Neural progenitor cell (in vitro differentiated cells): ENCODE measurements around the gene TMEM176A. TPM values are rescaled to one million over a fixed set of nuclear protein-coding genes. Genes with fewer than 3 reads are reported as not detected.

ENCODE experiments used
- DNase-seq: peaks from one replicate; pipeline ENCODE4 v3.0.0-alpha.2; 2016; ENCODE audit warnings: low spot score
- H2AFZ ChIP-seq: fragments of 200-600 bp; sonication (generic); replicated peaks from 2 replicates; pipeline ENCODE4 v1.6.1; 2016; ENCODE audit warnings: antibody characterized with exemption
- H3F3A ChIP-seq: fragments of 200-600 bp; sonication (generic); 2 replicates; pipeline ENCODE4 v1.6.1; 2016; ENCODE audit warnings: antibody characterized with exemption, low read depth
- H3K27ac ChIP-seq: fragments of 200-600 bp; sonication (generic); 2 replicates; pipeline ENCODE4 v1.5.1; 2016; ENCODE audit warnings: mild to moderate bottlenecking
- H3K27me3 ChIP-seq: fragments of 200-600 bp; sonication (generic); 2 replicates; pipeline ENCODE4 v1.6.1; 2016; ENCODE audit warnings: mild to moderate bottlenecking, moderate library complexity
- H3K36me3 ChIP-seq: fragments of 200-600 bp; sonication (generic); 2 replicates; pipeline ENCODE4 v1.5.1; 2016
- H3K4me1 ChIP-seq: fragments of 200-600 bp; sonication (generic); 2 replicates; pipeline ENCODE4 v1.6.1; 2016; ENCODE audit warnings: mixed run types
- H3K4me2 ChIP-seq: fragments of 200-600 bp; sonication (generic); 2 replicates; pipeline ENCODE4 v1.6.1; 2016
- H3K4me3 ChIP-seq: fragments of 200-600 bp; sonication (generic); 2 replicates; pipeline ENCODE4 v1.5.1; 2016
- H3K79me2 ChIP-seq: fragments of 200-600 bp; sonication (generic); 2 replicates; pipeline ENCODE4 v1.6.1; 2016; ENCODE audit warnings: low read depth
- H3K9ac ChIP-seq: fragments of 200-600 bp; sonication (generic); 2 replicates; pipeline ENCODE4 v1.6.1; 2016
- H3K9me3 ChIP-seq: fragments of 200-600 bp; sonication (generic); 2 replicates; pipeline ENCODE4 v1.5.1; 2016; ENCODE audit warnings: low read depth
- H4K20me1 ChIP-seq: fragments of 200-600 bp; sonication (generic); 2 replicates; pipeline ENCODE4 v1.6.1; 2016; ENCODE audit warnings: low read depth
- H3K27ac Mint-ChIP-seq: 3 replicates; pipeline ENCODE4 v1.8.0; 2021; ENCODE audit warnings: mixed read lengths
- H3K27me3 Mint-ChIP-seq: 2 replicates; pipeline ENCODE4 v1.8.0; 2022; ENCODE audit warnings: low read depth, mild to moderate bottlenecking, inconsistent platforms, moderate library complexity, mixed read lengths; ENCODE audit not compliant: insufficient read depth
- H3K36me3 Mint-ChIP-seq: 3 replicates; pipeline ENCODE4 v1.8.0; 2021; ENCODE audit warnings: mixed read lengths
- H3K4me1 Mint-ChIP-seq: 3 replicates; pipeline ENCODE4 v1.8.0; 2021; ENCODE audit warnings: mixed read lengths
- H3K4me3 Mint-ChIP-seq: 3 replicates; pipeline ENCODE4 v1.8.0; 2021; ENCODE audit warnings: mild to moderate bottlenecking, moderate library complexity, mixed read lengths
- H3K9me3 Mint-ChIP-seq: 3 replicates; pipeline ENCODE4 v1.8.0; 2020; ENCODE audit warnings: mixed read lengths
- EZH2 ChIP-seq: fragments of 200-600 bp; sonication (generic); IDR thresholded peaks from 2 replicates; pipeline ENCODE4 v1.6.1; 2017; ENCODE audit warnings: antibody characterized with exemption, mild to moderate bottlenecking, moderate library complexity
- EZH2phosphoT487 ChIP-seq: fragments of 200-600 bp; sonication (generic); IDR thresholded peaks from 2 replicates; pipeline ENCODE4 v1.6.1; 2017; ENCODE audit warnings: antibody characterized with exemption
- total RNA-seq: library from RNA; depleted of rRNA; stranded (reverse); fragments of >200 nt; gene quantifications from 2 replicates; pipeline ENCODE4 v1.2.3, GENCODE V29; 2015; ENCODE audit warnings: low replicate concordance
- TF ChIP-seq, protein P1 (sequence below): fragments of 200-600 bp; sonication (generic); IDR thresholded peaks from 2 replicates; pipeline ENCODE4 v1.5.1; 2017; ENCODE audit warnings: antibody characterized with exemption, mild to moderate bottlenecking

TMEM176A gene
- total RNA-seq, 1 donor from 2014 or later, result not detected

DNA sequence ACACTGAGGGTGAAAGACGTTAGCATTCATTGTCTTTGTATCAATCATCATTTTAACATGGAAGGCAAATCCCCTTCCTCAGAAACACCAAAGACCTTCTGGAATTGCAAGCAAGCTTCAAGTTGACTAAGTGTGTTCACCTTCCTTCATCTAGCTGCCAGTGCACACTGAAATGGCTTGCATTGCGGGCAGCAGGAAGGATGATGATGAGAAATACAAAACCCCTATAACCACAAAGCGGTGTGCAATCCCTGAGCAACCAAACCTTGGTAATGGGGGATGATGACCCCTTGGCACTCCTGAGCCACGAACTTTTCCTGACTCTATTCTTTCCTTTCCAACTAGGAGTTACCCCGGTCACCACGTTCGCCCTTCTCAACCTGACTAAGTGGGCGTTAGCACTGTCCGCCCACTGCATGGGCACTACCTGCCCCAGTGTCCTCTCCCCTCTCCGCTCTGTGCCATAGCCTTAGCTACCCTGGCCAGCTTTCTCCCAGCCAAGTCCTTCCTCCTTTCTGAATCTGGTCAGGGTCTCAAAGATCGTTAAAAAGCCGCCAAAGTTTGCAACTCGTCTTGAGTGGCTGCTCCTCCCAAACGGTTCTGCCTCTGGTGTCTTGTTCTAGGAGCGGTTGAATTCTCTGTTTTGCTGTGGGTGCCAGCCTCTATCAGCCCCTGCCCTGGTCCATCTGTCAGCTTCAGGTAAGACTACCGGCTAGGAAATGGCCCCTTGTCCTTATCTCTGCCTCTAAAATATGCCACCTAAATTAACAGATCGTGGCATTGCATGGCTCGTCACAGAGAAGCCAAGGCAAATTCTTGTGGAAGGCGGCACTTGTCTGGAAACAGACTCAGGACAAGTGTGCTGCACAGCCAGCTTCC is 51.2 kb downstream of the TMEM176A start:
- H3K9me3 Mint-ChIP-seq, result no peaks in the 10 kb centered on the region
- no peaks in the 10 kb centered on the region for H3K36me3 Mint-ChIP-seq
- peaks cover 4% of the 10 kb centered on the region for H3K27me3 Mint-ChIP-seq
- Histone ChIP-seq H3F3A (no peaks in the 10 kb centered on the region), H2AFZ (no peak overlapping the region), H3K27ac (no peak overlapping the region), H3K36me3 (no peaks in the 10 kb centered on the region), H4K20me1 (no peaks in the 10 kb centered on the region), H3K4me1 (peaks cover 6% of the 10 kb centered on the region), H3K4me3 (no peak overlapping the region), H3K9me3 (no peaks in the 10 kb centered on the region), H3K27me3 (no peaks in the 10 kb centered on the region), H3K79me2 (no peaks in the 10 kb centered on the region), H3K4me2 (no peak overlapping the region), H3K9ac (no peak overlapping the region)
- TF ChIP-seq EZH2phosphoT487, result no peak
- TF ChIP-seq, protein P1, sequence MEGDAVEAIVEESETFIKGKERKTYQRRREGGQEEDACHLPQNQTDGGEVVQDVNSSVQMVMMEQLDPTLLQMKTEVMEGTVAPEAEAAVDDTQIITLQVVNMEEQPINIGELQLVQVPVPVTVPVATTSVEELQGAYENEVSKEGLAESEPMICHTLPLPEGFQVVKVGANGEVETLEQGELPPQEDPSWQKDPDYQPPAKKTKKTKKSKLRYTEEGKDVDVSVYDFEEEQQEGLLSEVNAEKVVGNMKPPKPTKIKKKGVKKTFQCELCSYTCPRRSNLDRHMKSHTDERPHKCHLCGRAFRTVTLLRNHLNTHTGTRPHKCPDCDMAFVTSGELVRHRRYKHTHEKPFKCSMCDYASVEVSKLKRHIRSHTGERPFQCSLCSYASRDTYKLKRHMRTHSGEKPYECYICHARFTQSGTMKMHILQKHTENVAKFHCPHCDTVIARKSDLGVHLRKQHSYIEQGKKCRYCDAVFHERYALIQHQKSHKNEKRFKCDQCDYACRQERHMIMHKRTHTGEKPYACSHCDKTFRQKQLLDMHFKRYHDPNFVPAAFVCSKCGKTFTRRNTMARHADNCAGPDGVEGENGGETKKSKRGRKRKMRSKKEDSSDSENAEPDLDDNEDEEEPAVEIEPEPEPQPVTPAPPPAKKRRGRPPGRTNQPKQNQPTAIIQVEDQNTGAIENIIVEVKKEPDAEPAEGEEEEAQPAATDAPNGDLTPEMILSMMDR, result no peak
- no peak for TF ChIP-seq EZH2
- DNase-seq, result no peak
- no peak overlapping the region for H3K4me3 Mint-ChIP-seq
- H3K4me1 Mint-ChIP-seq, result peaks cover 4% of the 10 kb centered on the region
- no peak overlapping the region for H3K27ac Mint-ChIP-seq

DNA sequence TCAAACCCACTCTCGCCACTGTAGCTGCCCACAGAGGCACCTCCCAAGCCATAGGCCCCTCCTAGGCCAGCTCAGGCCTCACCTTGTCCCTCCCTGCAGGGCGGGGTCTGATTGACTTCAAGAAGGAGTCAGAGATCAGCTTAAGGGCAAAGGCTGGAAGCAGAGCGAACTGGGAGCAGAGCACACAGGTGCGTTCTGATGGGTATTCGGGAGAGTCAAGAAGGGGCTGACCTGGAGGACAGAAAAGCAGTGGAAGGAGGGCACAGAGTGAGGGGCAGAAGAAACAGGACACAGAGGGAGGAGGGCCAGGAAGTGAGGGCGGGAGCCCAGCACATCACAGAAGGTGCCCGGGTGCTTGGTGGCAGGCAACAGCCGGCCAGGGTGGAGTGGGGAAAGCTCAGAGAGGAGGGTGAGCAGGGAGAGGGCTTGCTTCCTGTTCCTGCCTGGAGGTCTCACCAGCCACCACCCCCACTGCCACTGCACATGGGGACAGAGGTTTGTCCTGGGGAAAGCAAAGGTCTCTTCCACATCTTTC is 51.9 kb downstream of the TMEM176A start, which contains the start of gene AOC1:
Gene AOC1, plus strand, starts transcription at position 147 of the 535 bp plus-strand sequence. CDS start 3,954 bp downstream, outside the sequence.
- Mint-ChIP-seq H3K27ac (no peak within 1 kb of the TSS), H3K27me3 (peaks cover 4% of the 10 kb centered on the region), H3K9me3 (no peaks in the 10 kb centered on the region), H3K36me3 (no peaks in the 10 kb centered on the region), H3K4me3 (no peak within 1 kb of the TSS), H3K4me1 (peaks cover 2% of the 10 kb centered on the region)
- no peak for DNase-seq
- no peaks in the 10 kb centered on the region for H3K27me3 ChIP-seq
- H3K4me3 ChIP-seq, result no peak within 1 kb of the TSS
- H3K27ac ChIP-seq, result no peak within 1 kb of the TSS
- H3F3A ChIP-seq, result no peaks in the 10 kb centered on the region
- no peak within 1 kb of the TSS for H3K9ac ChIP-seq
- no peak within 1 kb of the TSS for H2AFZ ChIP-seq
- H3K9me3 ChIP-seq, result no peaks in the 10 kb centered on the region
- H3K4me1 ChIP-seq, result peaks cover 6% of the 10 kb centered on the region
- H4K20me1 ChIP-seq, result no peaks in the 10 kb centered on the region
- H3K4me2 ChIP-seq, result no peak within 1 kb of the TSS
- TF ChIP-seq EZH2 (no peak), EZH2phosphoT487 (no peak)
- TF ChIP-seq, protein P1, result no peak
- no peaks in the 10 kb centered on the region for H3K36me3 ChIP-seq
- H3K79me2 ChIP-seq, result no peaks in the 10 kb centered on the region

DNA sequence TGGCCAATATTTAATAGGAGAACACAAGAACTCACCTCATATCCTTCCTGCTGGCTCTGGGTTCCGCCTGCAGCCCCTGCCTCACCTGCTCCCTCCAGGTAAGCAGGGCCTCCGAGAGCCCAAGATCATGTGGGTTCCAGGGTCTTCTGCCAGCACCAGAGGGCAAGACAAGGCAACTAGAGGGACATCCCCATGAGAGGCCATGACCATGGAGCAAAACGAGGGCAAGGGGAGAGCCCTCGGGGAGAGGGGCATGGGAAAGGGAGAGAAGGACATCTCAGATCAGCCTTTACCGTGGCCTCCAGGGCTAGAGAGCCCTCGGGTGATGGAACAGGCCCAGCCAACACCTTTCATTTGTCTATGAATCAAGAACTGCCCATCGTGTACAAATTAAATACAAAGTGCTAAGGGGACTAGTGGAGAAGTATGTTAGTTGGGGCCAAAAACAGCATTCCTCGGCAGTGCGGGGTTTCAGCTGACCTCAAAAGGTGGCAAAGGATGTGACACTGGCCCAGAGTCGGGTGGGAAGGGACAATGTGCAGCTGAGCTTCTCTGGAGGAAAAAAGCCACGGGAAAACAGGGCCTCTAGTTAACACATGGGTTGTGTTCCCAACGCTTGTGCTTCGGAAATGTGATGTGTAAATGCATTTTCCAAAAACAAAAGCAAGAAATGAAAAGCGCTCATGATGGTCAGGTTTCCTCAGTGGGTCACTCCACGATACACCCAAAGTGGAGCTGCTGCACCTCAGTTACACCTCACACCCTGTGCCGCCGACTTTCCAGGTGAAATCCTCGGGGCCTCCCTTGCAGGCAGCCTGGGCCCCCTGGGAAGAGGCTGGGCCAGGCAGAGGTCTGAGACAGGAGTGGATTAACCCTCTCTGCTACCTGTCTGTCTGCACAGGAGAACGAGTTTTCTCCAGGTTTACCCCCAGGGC is 53.8 kb downstream of the TMEM176A start:
- peaks cover 6% of the 10 kb centered on the region for H3K4me1 ChIP-seq
- H3K79me2 ChIP-seq, result no peaks in the 10 kb centered on the region
- H3K4me2 ChIP-seq, result no peak overlapping the region
- no peaks in the 10 kb centered on the region for H3K9me3 ChIP-seq
- no peak overlapping the region for H2AFZ ChIP-seq
- H3K36me3 ChIP-seq, result no peaks in the 10 kb centered on the region
- no peak overlapping the region for H3K9ac ChIP-seq
- no peak for TF ChIP-seq EZH2phosphoT487
- no peak for TF ChIP-seq EZH2
- TF ChIP-seq, protein P1, result no peak
- H3K27ac Mint-ChIP-seq, result no peak overlapping the region
- no peaks in the 10 kb centered on the region for H3K4me1 Mint-ChIP-seq
- no peaks in the 10 kb centered on the region for H3K9me3 Mint-ChIP-seq
- no peak overlapping the region for H3K27ac ChIP-seq
- H3K4me3 ChIP-seq, result no peak overlapping the region
- no peaks in the 10 kb centered on the region for H4K20me1 ChIP-seq
- H3K4me3 Mint-ChIP-seq, result no peak overlapping the region
- no peaks in the 10 kb centered on the region for H3K36me3 Mint-ChIP-seq
- DNase-seq, result no peak
- H3K27me3 ChIP-seq, result no peaks in the 10 kb centered on the region
- H3K27me3 Mint-ChIP-seq, result peaks cover 2% of the 10 kb centered on the region
- H3F3A ChIP-seq, result no peaks in the 10 kb centered on the region

Other genes with a start within 250 kb of the TMEM176A start
- gene GIMAP4, start 233.4 kb upstream of the TMEM176A start, total RNA-seq, result not detected in 2 replicates
- not detected in 2 replicates for gene GIMAP6, start 168.4 kb upstream of the TMEM176A start, total RNA-seq
- gene GIMAP2, start 115.1 kb upstream of the TMEM176A start, total RNA-seq, result not detected in 2 replicates
- gene GIMAP1, start 84.2 kb upstream of the TMEM176A start, total RNA-seq, result not detected in 2 replicates
- 0.03 TPM in 1 of 2 replicates, not detected in the other for gene GIMAP5, start 63.4 kb upstream of the TMEM176A start, total RNA-seq
- 0.54 and 1.1 TPM in 2 replicates for gene TMEM176B, start 405 bp upstream of the TMEM176A start, total RNA-seq
- gene AOC1, start 51.7 kb downstream of the TMEM176A start, total RNA-seq, result not detected in 2 replicates
- gene KCNH2, start 177.6 kb downstream of the TMEM176A start, total RNA-seq, result 2.6 and 11.1 TPM in 2 replicates
- gene NOS3, start 190.2 kb downstream of the TMEM176A start, total RNA-seq, result 1.3 and 11.0 TPM in 2 replicates
- gene ATG9B, start 223.7 kb downstream of the TMEM176A start, total RNA-seq, result 0.43 and 1.8 TPM in 2 replicates
- 7.9 and 19.9 TPM in 2 replicates for gene ABCB8, start 227.7 kb downstream of the TMEM176A start, total RNA-seq
- gene ASIC3, start 247.8 kb downstream of the TMEM176A start, total RNA-seq, result 1.6 TPM in 1 of 2 replicates, not detected in the other